GM23338 (cell line): ENCODE results near the gene ERBB4. TPM values are rescaled to one million over a fixed set of nuclear protein-coding genes. Genes with fewer than 3 reads are reported as not detected.
A peak's percentile ranks its signal among the peaks of the same experiment; 100 is the strongest.

Source experiments
- ATAC-seq: fragments of 200-7000 bp; cut with Tn5 transposase; 3 replicates; pipeline ENCODE4 v1.9.1; 2020
- DNase-seq: peaks from one replicate; pipeline ENCODE4 v3.0.0-alpha.2; 2015; ENCODE audit warnings: low spot score
- H2AFZ ChIP-seq: fragments of 200-600 bp; sonication (generic); 2 replicates; pipeline ENCODE4 v1.8.0; 2016; ENCODE audit warnings: antibody characterized with exemption, mild to moderate bottlenecking, moderate library complexity
- H3F3A ChIP-seq: fragments of 200-600 bp; sonication (generic); replicated peaks from 2 replicates; pipeline ENCODE4 v1.8.0; 2017; ENCODE audit warnings: antibody characterized with exemption, mixed run types, low read depth
- H3K27ac ChIP-seq: fragments of 200-600 bp; sonication (generic); 2 replicates; pipeline ENCODE4 v1.6.1; 2016; ENCODE audit warnings: low read depth
- H3K27me3 ChIP-seq: fragments of 200-600 bp; sonication (generic); 2 replicates; pipeline ENCODE4 v1.8.0; 2016; ENCODE audit warnings: mild to moderate bottlenecking, mixed run types, moderate library complexity; ENCODE audit not compliant: insufficient read depth
- H3K36me3 ChIP-seq: fragments of 200-600 bp; sonication (generic); 2 replicates; pipeline ENCODE4 v1.8.0; 2016; ENCODE audit warnings: mild to moderate bottlenecking; ENCODE audit not compliant: insufficient read depth
- H3K4me1 ChIP-seq: fragments of 200-600 bp; sonication (generic); 2 replicates; pipeline ENCODE4 v1.8.0; 2016; ENCODE audit warnings: mild to moderate bottlenecking, moderate library complexity; ENCODE audit not compliant: insufficient read depth
- H3K4me2 ChIP-seq: fragments of 200-600 bp; sonication (generic); 2 replicates; pipeline ENCODE4 v1.7.1; 2017; ENCODE audit warnings: mixed run types
- H3K4me3 ChIP-seq: fragments of 200-600 bp; sonication (generic); 2 replicates; pipeline ENCODE4 v1.6.1; 2016; ENCODE audit warnings: mixed run types
- H3K79me2 ChIP-seq: fragments of 200-600 bp; sonication (generic); replicated peaks from 2 replicates; pipeline ENCODE4 v1.8.0; 2017; ENCODE audit warnings: mild to moderate bottlenecking; ENCODE audit not compliant: insufficient read depth
- H3K9me2 ChIP-seq: fragments of 200-600 bp; sonication (generic); 2 replicates; pipeline ENCODE4 v1.8.0; 2017; ENCODE audit not compliant: insufficient read depth
- H4K20me1 ChIP-seq: fragments of 200-600 bp; sonication (generic); replicated peaks from 2 replicates; pipeline ENCODE4 v1.8.0; 2017; ENCODE audit warnings: mild to moderate bottlenecking; ENCODE audit not compliant: insufficient read depth
- H3K27ac Mint-ChIP-seq: 2 replicates; pipeline ENCODE4 v1.8.0; 2020; ENCODE audit warnings: inconsistent platforms, mild to moderate bottlenecking, moderate library complexity, mixed read lengths
- H3K27me3 Mint-ChIP-seq: 3 replicates; pipeline ENCODE4 v1.8.0; 2022; ENCODE audit warnings: low read depth, mild to moderate bottlenecking, moderate library complexity, mixed read lengths, inconsistent platforms; ENCODE audit not compliant: insufficient read depth, poor library complexity
- H3K36me3 Mint-ChIP-seq: 3 replicates; pipeline ENCODE4 v1.8.0; 2021; ENCODE audit warnings: low read depth, mild to moderate bottlenecking, inconsistent platforms, moderate library complexity, mixed read lengths
- H3K4me1 Mint-ChIP-seq: 3 replicates; pipeline ENCODE4 v1.8.0; 2020; ENCODE audit warnings: mild to moderate bottlenecking, inconsistent platforms, mixed read lengths
- H3K4me3 Mint-ChIP-seq: 3 replicates; pipeline ENCODE4 v1.8.0; 2021; ENCODE audit warnings: moderate library complexity, mild to moderate bottlenecking, inconsistent platforms, mixed read lengths
- H3K9me3 Mint-ChIP-seq: 3 replicates; pipeline ENCODE4 v1.8.0; 2020; ENCODE audit warnings: moderate library complexity, mild to moderate bottlenecking, inconsistent platforms, mixed read lengths
- CREB1 ChIP-seq: fragments of 250-450 bp; sonication (Bioruptor Pico); IDR thresholded peaks from 2 replicates; pipeline ENCODE4 v1.5.0; 2020; ENCODE audit warnings: low read depth, mild to moderate bottlenecking, moderate library complexity
- EZH2 ChIP-seq: fragments of 200-600 bp; sonication (generic); IDR thresholded peaks from one replicate; pipeline ENCODE4 v1.8.0; 2017; ENCODE audit warnings: antibody characterized with exemption, mild to moderate bottlenecking, low read depth; ENCODE audit not compliant: unreplicated experiment
- EZH2phosphoT487 ChIP-seq: fragments of 200-600 bp; sonication (generic); IDR thresholded peaks from one replicate; pipeline ENCODE4 v1.8.1; 2018; ENCODE audit warnings: antibody characterized with exemption; ENCODE audit not compliant: unreplicated experiment
- JUNB ChIP-seq: IDR thresholded peaks from one replicate; pipeline ENCODE4 v1.6.1; 2016; ENCODE audit warnings: antibody characterized with exemption; ENCODE audit not compliant: unreplicated experiment
- NANOG ChIP-seq: IDR thresholded peaks from 2 replicates; pipeline ENCODE4 v1.6.1; 2016; ENCODE audit warnings: antibody characterized with exemption, borderline replicate concordance
- POLR2AphosphoS5 ChIP-seq: IDR thresholded peaks from 2 replicates; pipeline ENCODE4 v1.6.1; 2016; ENCODE audit warnings: antibody characterized with exemption, low read depth
- REST ChIP-seq: IDR thresholded peaks from one replicate; pipeline ENCODE4 v1.6.1; 2018; ENCODE audit warnings: antibody characterized with exemption; ENCODE audit not compliant: unreplicated experiment
- STAT1 ChIP-seq: IDR thresholded peaks from one replicate; pipeline ENCODE4 v1.6.1; 2016; ENCODE audit warnings: antibody characterized with exemption; ENCODE audit not compliant: unreplicated experiment
- ZNF114 ChIP-seq: fragments of 250-450 bp; sonication (Bioruptor Pico); IDR thresholded peaks from 2 replicates; pipeline ENCODE4 v1.5.0; 2020; ENCODE audit warnings: mild to moderate bottlenecking, moderate library complexity
- ZNF331 ChIP-seq: fragments of 250-450 bp; sonication (Bioruptor Pico); IDR thresholded peaks from 2 replicates; pipeline ENCODE4 v1.5.0; 2020; ENCODE audit warnings: low read depth, mild to moderate bottlenecking, moderate library complexity
- polyA plus RNA-seq: library from polyadenylated mRNA; unstranded; fragments of >200 nt; fragmentation: Nextera tagmentation; extraction: Ambion mirVana; gene quantifications from 2 replicates; pipeline ENCODE4 v1.2.1, GENCODE V29; 2016
- total RNA-seq: library from RNA; depleted of rRNA; stranded (reverse); fragments of >200 nt; shearing (Covaris generic); gene quantifications from 2 replicates; pipeline ENCODE4 v1.2.3, GENCODE V29; 2014
- TF ChIP-seq, protein P1 (sequence below), 2 experiments: fragments of 200-600 bp in 1 of 2; sonication (generic) in 1 of 2; conservative IDR thresholded peaks; 2 replicates each; pipeline versions ENCODE4 v1.5.1 to v1.6.1; 2016 to 2017; ENCODE audit warnings: antibody characterized with exemption in 2 of 2, low read depth in 2 of 2, mild to moderate bottlenecking in 2 of 2, moderate library complexity in 1 of 2

ERBB4 gene
- total and polyA plus RNA-seq, 2 experiments from 2014 or later: 0.73 to 1.1 TPM

GRCh38 chr2:212124598-212124997 is 414.0 kb downstream of the ERBB4 start:
- TF ChIP-seq REST (no peak), EZH2 (no peak)
- TF ChIP-seq, protein P1, sequence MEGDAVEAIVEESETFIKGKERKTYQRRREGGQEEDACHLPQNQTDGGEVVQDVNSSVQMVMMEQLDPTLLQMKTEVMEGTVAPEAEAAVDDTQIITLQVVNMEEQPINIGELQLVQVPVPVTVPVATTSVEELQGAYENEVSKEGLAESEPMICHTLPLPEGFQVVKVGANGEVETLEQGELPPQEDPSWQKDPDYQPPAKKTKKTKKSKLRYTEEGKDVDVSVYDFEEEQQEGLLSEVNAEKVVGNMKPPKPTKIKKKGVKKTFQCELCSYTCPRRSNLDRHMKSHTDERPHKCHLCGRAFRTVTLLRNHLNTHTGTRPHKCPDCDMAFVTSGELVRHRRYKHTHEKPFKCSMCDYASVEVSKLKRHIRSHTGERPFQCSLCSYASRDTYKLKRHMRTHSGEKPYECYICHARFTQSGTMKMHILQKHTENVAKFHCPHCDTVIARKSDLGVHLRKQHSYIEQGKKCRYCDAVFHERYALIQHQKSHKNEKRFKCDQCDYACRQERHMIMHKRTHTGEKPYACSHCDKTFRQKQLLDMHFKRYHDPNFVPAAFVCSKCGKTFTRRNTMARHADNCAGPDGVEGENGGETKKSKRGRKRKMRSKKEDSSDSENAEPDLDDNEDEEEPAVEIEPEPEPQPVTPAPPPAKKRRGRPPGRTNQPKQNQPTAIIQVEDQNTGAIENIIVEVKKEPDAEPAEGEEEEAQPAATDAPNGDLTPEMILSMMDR (conservative IDR thresholded peaks at IDR 0.05; ENCODE audit: low read depth in 2 of 2): no peak
- no peak for DNase-seq
- Histone ChIP-seq H3K27ac (no peak overlapping the region), H3K4me3 (no peak overlapping the region), H3K4me2 (no peak overlapping the region), H3K27me3 (no peaks in the 10 kb centered on the region), H3K79me2 (no peaks in the 10 kb centered on the region), H4K20me1 (no peaks in the 10 kb centered on the region), H2AFZ (peak overlapping the region; percentile 81), H3F3A (no peaks in the 10 kb centered on the region), H3K36me3 (no peaks in the 10 kb centered on the region), H3K4me1 (no peaks in the 10 kb centered on the region), H3K9me2 (no peaks in the 10 kb centered on the region)
- H3K27ac Mint-ChIP-seq: no peak overlapping the region
- H3K9me3 Mint-ChIP-seq: no peaks in the 10 kb centered on the region
- ATAC-seq: peak; percentile 39; the same call in 1 of the 3 replicates
- H3K27me3 Mint-ChIP-seq: no peaks in the 10 kb centered on the region
- no peaks in the 10 kb centered on the region for H3K36me3 Mint-ChIP-seq
- peaks cover 3% of the 10 kb centered on the region; the same call in 2 of the 3 replicates for H3K4me1 Mint-ChIP-seq
- no peak overlapping the region for H3K4me3 Mint-ChIP-seq

GRCh38 chr2:212119591-212119990 is 419.0 kb downstream of the ERBB4 start:
- Histone ChIP-seq H3K27ac (no peak overlapping the region), H3F3A (no peaks in the 10 kb centered on the region), H3K4me3 (no peak overlapping the region), H3K79me2 (no peaks in the 10 kb centered on the region), H3K4me2 (peak overlapping the region; percentile 39; the same call in 1 of the 2 replicates), H3K9me2 (no peaks in the 10 kb centered on the region), H4K20me1 (no peaks in the 10 kb centered on the region), H3K36me3 (no peaks in the 10 kb centered on the region), H3K27me3 (no peaks in the 10 kb centered on the region), H2AFZ (no peak overlapping the region; the same call in 1 of the 2 replicates), H3K4me1 (peaks cover 23% of the 10 kb centered on the region)
- DNase-seq: no peak
- Mint-ChIP-seq H3K27me3 (no peaks in the 10 kb centered on the region), H3K4me1 (peaks cover 18% of the 10 kb centered on the region; the same call in 2 of the 3 replicates), H3K4me3 (no peak overlapping the region), H3K27ac (no peak overlapping the region), H3K36me3 (no peaks in the 10 kb centered on the region), H3K9me3 (no peaks in the 10 kb centered on the region)
- no peak for ATAC-seq
- TF ChIP-seq REST (no peak), STAT1 (no peak), POLR2AphosphoS5 (no peak), EZH2phosphoT487 (no peak), CREB1 (CRISPR knock-in tag) (no peak), NANOG (no peak), ZNF331 (CRISPR knock-in tag) (no peak), JUNB (no peak), ZNF114 (CRISPR knock-in tag) (no peak)
- TF ChIP-seq, protein P1 (conservative IDR thresholded peaks at IDR 0.05; ENCODE audit: low read depth in 2 of 2): no peak
